ENCODE data around the gene SDK1.

The SDK1 gene

GRCh38 chr7:4025694-4026615 lies 724.9 kb downstream of the SDK1 start:
- no peak for DNase-seq (ENCODE audit: low read depth)
- in situ Hi-C loops (cut with HindIII; ENCODE audit: low sequenced_read_pairs) = no loop called here
- no peak overlapping the region for H3K4me3 ChIP-seq (ENCODE audit: low read depth, low read length)
- no peak for TF ChIP-seq CTCF (IDR thresholded peaks at IDR 0.05; ENCODE audit: low read depth, low read length, missing control alignments)

GRCh38 chr7:4026941-4027486 lies 726.0 kb downstream of the SDK1 start:
- in situ Hi-C loops (cut with HindIII; ENCODE audit: low sequenced_read_pairs) = no loop called here
- no peak for TF ChIP-seq CTCF (IDR thresholded peaks at IDR 0.05; ENCODE audit: low read depth, low read length, missing control alignments)
- no peak for DNase-seq (ENCODE audit: low read depth)
- no peak overlapping the region for H3K4me3 ChIP-seq (ENCODE audit: low read depth, low read length)

- in situ Hi-C loops (cut with HindIII; ENCODE audit: low sequenced_read_pairs) = no loop called here
- TF ChIP-seq CTCF (IDR thresholded peaks at IDR 0.05; ENCODE audit: low read depth, low read length, missing control alignments) = no peak
- DNase-seq (ENCODE audit: low read depth) = no peak
- no peak overlapping the region for H3K4me3 ChIP-seq (ENCODE audit: low read depth, low read length)
Observed at GRCh38 chr7:4028221-4028620, 727.2 kb downstream of the SDK1 start.

- DNase-seq (ENCODE audit: low read depth) = no peak
- no peak overlapping the region for H3K4me3 ChIP-seq (ENCODE audit: low read depth, low read length)
- TF ChIP-seq CTCF (IDR thresholded peaks at IDR 0.05; ENCODE audit: low read depth, low read length, missing control alignments) = no peak
- in situ Hi-C loops (cut with HindIII; ENCODE audit: low sequenced_read_pairs) = no loop called here
Observed at GRCh38 chr7:4029941-4030340, 728.9 kb downstream of the SDK1 start.

- in situ Hi-C loops (cut with HindIII; ENCODE audit: low sequenced_read_pairs) = no loop called here
- DNase-seq (ENCODE audit: low read depth) = no peak
- H3K4me3 ChIP-seq (ENCODE audit: low read depth, low read length) = no peak overlapping the region
- no peak for TF ChIP-seq CTCF (IDR thresholded peaks at IDR 0.05; ENCODE audit: low read depth, low read length, missing control alignments)
Observed at GRCh38 chr7:4030346-4030950, 729.4 kb downstream of the SDK1 start.

DNA sequence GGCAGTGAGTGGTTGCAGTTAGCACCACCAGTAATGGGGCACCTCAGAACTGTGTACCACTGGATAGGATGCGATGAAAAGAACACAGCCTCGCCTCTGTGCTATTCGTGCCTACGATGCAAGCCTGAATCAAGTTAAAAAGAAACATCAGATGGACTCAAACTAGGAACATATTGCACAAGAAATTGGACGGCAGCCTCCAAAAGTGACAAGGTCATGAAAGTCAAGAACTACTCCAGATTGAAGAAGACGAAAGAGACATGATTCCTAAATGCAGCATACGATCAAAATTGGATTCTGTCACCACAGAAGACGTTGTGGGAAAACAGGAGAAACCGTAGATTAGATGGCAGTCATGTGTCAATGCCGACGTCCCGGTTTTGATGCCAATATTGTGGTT lies 732.9 kb downstream of the SDK1 start:
- TF ChIP-seq CTCF (IDR thresholded peaks at IDR 0.05; ENCODE audit: low read depth, low read length, missing control alignments) = no peak
- no peak for DNase-seq (ENCODE audit: low read depth)
- H3K4me3 ChIP-seq (ENCODE audit: low read depth, low read length) = no peak overlapping the region
- in situ Hi-C loops (cut with HindIII; ENCODE audit: low sequenced_read_pairs) = no loop called here

All from astrocyte of the cerebellum (primary cell).